Breast epithelium (tissue), 3 donors: ENCODE data around the gene PPP1R12B.

Experiments used
- POLR2A ChIP-seq: fragments of 450-650 bp; IDR thresholded peaks from one replicate; pipeline ENCODE4 v1.6.1; 2016; ENCODE audit warnings: antibody characterized with exemption, mild to moderate bottlenecking, moderate library complexity
- POLR2AphosphoS5 ChIP-seq, 3 donors: sonication (generic); formaldehyde crosslinking; IDR thresholded peaks; one replicate each; pipeline ENCODE4 v1.6.1; 2017; ENCODE audit warnings: antibody characterized with exemption in 3 of 3
- TF ChIP-seq, protein P1 (sequence below), 3 donors: fragments of 450-650 bp; IDR thresholded peaks; one replicate each; pipeline ENCODE4 v1.5.1; 2016 to 2017; ENCODE audit warnings: antibody characterized with exemption in 3 of 3, mild to moderate bottlenecking in 3 of 3, moderate library complexity in 3 of 3

GRCh38 chr1:202596638-202597037 is 248.1 kb downstream of the PPP1R12B start:
- TF ChIP-seq, protein P1, sequence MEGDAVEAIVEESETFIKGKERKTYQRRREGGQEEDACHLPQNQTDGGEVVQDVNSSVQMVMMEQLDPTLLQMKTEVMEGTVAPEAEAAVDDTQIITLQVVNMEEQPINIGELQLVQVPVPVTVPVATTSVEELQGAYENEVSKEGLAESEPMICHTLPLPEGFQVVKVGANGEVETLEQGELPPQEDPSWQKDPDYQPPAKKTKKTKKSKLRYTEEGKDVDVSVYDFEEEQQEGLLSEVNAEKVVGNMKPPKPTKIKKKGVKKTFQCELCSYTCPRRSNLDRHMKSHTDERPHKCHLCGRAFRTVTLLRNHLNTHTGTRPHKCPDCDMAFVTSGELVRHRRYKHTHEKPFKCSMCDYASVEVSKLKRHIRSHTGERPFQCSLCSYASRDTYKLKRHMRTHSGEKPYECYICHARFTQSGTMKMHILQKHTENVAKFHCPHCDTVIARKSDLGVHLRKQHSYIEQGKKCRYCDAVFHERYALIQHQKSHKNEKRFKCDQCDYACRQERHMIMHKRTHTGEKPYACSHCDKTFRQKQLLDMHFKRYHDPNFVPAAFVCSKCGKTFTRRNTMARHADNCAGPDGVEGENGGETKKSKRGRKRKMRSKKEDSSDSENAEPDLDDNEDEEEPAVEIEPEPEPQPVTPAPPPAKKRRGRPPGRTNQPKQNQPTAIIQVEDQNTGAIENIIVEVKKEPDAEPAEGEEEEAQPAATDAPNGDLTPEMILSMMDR (IDR thresholded peaks at IDR 0.05) = no peak
- TF ChIP-seq POLR2A (no peak), POLR2AphosphoS5 (IDR thresholded peaks at IDR 0.05) (no peak)
